ENCODE results near the gene CHRDL2. TPM values are rescaled to one million over a fixed set of nuclear protein-coding genes. Genes with fewer than 3 reads are reported as not detected.
"Not testable (repeated sequence)": the region's sequence is repeated elsewhere in the genome, so short reads cannot be mapped to it uniquely, and the experiment has no call there.

The CHRDL2 gene
- polyA plus RNA-seq, 2 donors, result 1.4 to 2.8 TPM

GRCh38 chr11:74770456-74770855 lies 39.2 kb upstream of the CHRDL2 start:
- Histone ChIP-seq H3K9me3 (ENCODE audit: control insufficient read depth in 2 of 2, insufficient read depth in 1 of 2, low read depth in 1 of 2, low read length in 1 of 2) (no peaks in the 10 kb centered on the region), H3K36me3 (ENCODE audit: control insufficient read depth in 2 of 2, insufficient read depth in 2 of 2, low read length in 1 of 2) (no peaks in the 10 kb centered on the region), H3K27me3 (ENCODE audit: control insufficient read depth in 1 of 2, insufficient read depth in 2 of 2, low read length in 2 of 2) (no peaks in the 10 kb centered on the region), H3K27ac (ENCODE audit: low read depth in 2 of 2, low read length in 1 of 2) (no peak overlapping the region), H3K4me1 (ENCODE audit: control insufficient read depth in 2 of 2, insufficient read depth in 2 of 2, low read length in 1 of 2) (no peaks in the 10 kb centered on the region), H3K4me3 (ENCODE audit: low read depth in 1 of 2, low read length in 2 of 2) (no peak overlapping the region)
- 50 to 69% methylated on average over 5 of the region's 5 CpGs for WGBS, 2 donors

- H3K4me1 ChIP-seq (ENCODE audit: control insufficient read depth in 2 of 2, insufficient read depth in 2 of 2, low read length in 1 of 2), result no peaks in the 10 kb centered on the region
- WGBS, 2 donors, result 68 to 77% methylated on average over 2 of the region's 2 CpGs
- H3K27ac ChIP-seq (ENCODE audit: low read depth in 2 of 2, low read length in 1 of 2), result no peak overlapping the region
These were observed 38.0 kb upstream of the CHRDL2 start for GRCh38 chr11:74769055-74769707.

GRCh38 chr11:74768172-74768651 lies 37.0 kb upstream of the CHRDL2 start:
- H3K27ac ChIP-seq (ENCODE audit: low read depth in 2 of 2, low read length in 1 of 2), result not testable (repeated sequence)

More at GRCh38 chr11:74769055-74769707, 38.0 kb upstream of the CHRDL2 start:
- no peaks in the 10 kb centered on the region for H3K27me3 ChIP-seq (ENCODE audit: control insufficient read depth in 1 of 2, insufficient read depth in 2 of 2, low read length in 2 of 2)
- H3K9me3 ChIP-seq (ENCODE audit: control insufficient read depth in 2 of 2, insufficient read depth in 1 of 2, low read depth in 1 of 2, low read length in 1 of 2), result no peaks in the 10 kb centered on the region
- no peaks in the 10 kb centered on the region for H3K36me3 ChIP-seq (ENCODE audit: control insufficient read depth in 2 of 2, insufficient read depth in 2 of 2, low read length in 1 of 2)
- no peak overlapping the region for H3K4me3 ChIP-seq (ENCODE audit: low read depth in 1 of 2, low read length in 2 of 2)

GRCh38 chr11:74766905-74767304 lies 35.7 kb upstream of the CHRDL2 start:
- Histone ChIP-seq H3K27me3 (ENCODE audit: control insufficient read depth in 1 of 2, insufficient read depth in 2 of 2, low read length in 2 of 2) (no peaks in the 10 kb centered on the region), H3K27ac (ENCODE audit: low read depth in 2 of 2, low read length in 1 of 2) (no peak overlapping the region)

More at GRCh38 chr11:74768172-74768651, 37.0 kb upstream of the CHRDL2 start:
- not testable (repeated sequence) for H3K27me3 ChIP-seq (ENCODE audit: control insufficient read depth in 1 of 2, insufficient read depth in 2 of 2, low read length in 2 of 2); H3K9me3 ChIP-seq (ENCODE audit: control insufficient read depth in 2 of 2, insufficient read depth in 1 of 2, low read depth in 1 of 2, low read length in 1 of 2); H3K36me3 ChIP-seq (ENCODE audit: control insufficient read depth in 2 of 2, insufficient read depth in 2 of 2, low read length in 1 of 2); H3K4me1 ChIP-seq (ENCODE audit: control insufficient read depth in 2 of 2, insufficient read depth in 2 of 2, low read length in 1 of 2); H3K4me3 ChIP-seq (ENCODE audit: low read depth in 1 of 2, low read length in 2 of 2)
- 70% methylated on average over 9 of the region's 9 CpGs for WGBS, 2 donors

GRCh38 chr11:74756571-74756970 lies 25.3 kb upstream of the CHRDL2 start:
- Histone ChIP-seq H3K4me1 (ENCODE audit: control insufficient read depth in 2 of 2, insufficient read depth in 2 of 2, low read length in 1 of 2) (peaks cover 0 to 3% of the 10 kb centered on the region in 2 donors), H3K9me3 (ENCODE audit: control insufficient read depth in 2 of 2, insufficient read depth in 1 of 2, low read depth in 1 of 2, low read length in 1 of 2) (no peaks in the 10 kb centered on the region)
- 81 to 89% methylated on average over 1 of the region's 1 CpG for WGBS, 2 donors

More at GRCh38 chr11:74766905-74767304, 35.7 kb upstream of the CHRDL2 start:
- Histone ChIP-seq H3K4me3 (ENCODE audit: low read depth in 1 of 2, low read length in 2 of 2) (no peak overlapping the region), H3K36me3 (ENCODE audit: control insufficient read depth in 2 of 2, insufficient read depth in 2 of 2, low read length in 1 of 2) (no peaks in the 10 kb centered on the region), H3K9me3 (ENCODE audit: control insufficient read depth in 2 of 2, insufficient read depth in 1 of 2, low read depth in 1 of 2, low read length in 1 of 2) (no peaks in the 10 kb centered on the region), H3K4me1 (ENCODE audit: control insufficient read depth in 2 of 2, insufficient read depth in 2 of 2, low read length in 1 of 2) (no peaks in the 10 kb centered on the region)
- WGBS, 2 donors, result 69 to 85% methylated on average over 1 of the region's 1 CpG

GRCh38 chr11:74755395-74755995 lies 24.3 kb upstream of the CHRDL2 start:
- Histone ChIP-seq H3K27me3 (ENCODE audit: control insufficient read depth in 1 of 2, insufficient read depth in 2 of 2, low read length in 2 of 2) (no peaks in the 10 kb centered on the region), H3K4me1 (ENCODE audit: control insufficient read depth in 2 of 2, insufficient read depth in 2 of 2, low read length in 1 of 2) (peaks cover 0 to 5% of the 10 kb centered on the region in 2 donors), H3K9me3 (ENCODE audit: control insufficient read depth in 2 of 2, insufficient read depth in 1 of 2, low read depth in 1 of 2, low read length in 1 of 2) (no peaks in the 10 kb centered on the region), H3K36me3 (ENCODE audit: control insufficient read depth in 2 of 2, insufficient read depth in 2 of 2, low read length in 1 of 2) (no peaks in the 10 kb centered on the region), H3K4me3 (ENCODE audit: low read depth in 1 of 2, low read length in 2 of 2) (no peak overlapping the region), H3K27ac (ENCODE audit: low read depth in 2 of 2, low read length in 1 of 2) (peak overlapping the region; percentile 41 to 49)
- 44 to 50% methylated on average over 1 of the region's 1 CpG for WGBS, 2 donors

More at GRCh38 chr11:74756571-74756970, 25.3 kb upstream of the CHRDL2 start:
- Histone ChIP-seq H3K27me3 (ENCODE audit: control insufficient read depth in 1 of 2, insufficient read depth in 2 of 2, low read length in 2 of 2) (no peaks in the 10 kb centered on the region), H3K36me3 (ENCODE audit: control insufficient read depth in 2 of 2, insufficient read depth in 2 of 2, low read length in 1 of 2) (no peaks in the 10 kb centered on the region), H3K4me3 (ENCODE audit: low read depth in 1 of 2, low read length in 2 of 2) (no peak overlapping the region), H3K27ac (ENCODE audit: low read depth in 2 of 2, low read length in 1 of 2) (no peak overlapping the region)

GRCh38 chr11:74754507-74755252 lies 23.5 kb upstream of the CHRDL2 start:
- no peaks in the 10 kb centered on the region for H3K27me3 ChIP-seq (ENCODE audit: control insufficient read depth in 1 of 2, insufficient read depth in 2 of 2, low read length in 2 of 2)
- peak overlapping the region; percentile 49 to 71 for H3K27ac ChIP-seq (ENCODE audit: low read depth in 2 of 2, low read length in 1 of 2)
- H3K36me3 ChIP-seq (ENCODE audit: control insufficient read depth in 2 of 2, insufficient read depth in 2 of 2, low read length in 1 of 2), result no peaks in the 10 kb centered on the region
- no peaks in the 10 kb centered on the region for H3K9me3 ChIP-seq (ENCODE audit: control insufficient read depth in 2 of 2, insufficient read depth in 1 of 2, low read depth in 1 of 2, low read length in 1 of 2)
- H3K4me3 ChIP-seq (ENCODE audit: low read depth in 1 of 2, low read length in 2 of 2), result no peak overlapping the region
- H3K4me1 ChIP-seq (ENCODE audit: control insufficient read depth in 2 of 2, insufficient read depth in 2 of 2, low read length in 1 of 2), result peaks cover 0 to 5% of the 10 kb centered on the region in 2 donors
- WGBS, 2 donors, result 58 to 69% methylated on average over 15 of the region's 15 CpGs

- Histone ChIP-seq H3K9me3 (ENCODE audit: control insufficient read depth in 2 of 2, insufficient read depth in 1 of 2, low read depth in 1 of 2, low read length in 1 of 2) (no peaks in the 10 kb centered on the region), H3K27ac (ENCODE audit: low read depth in 2 of 2, low read length in 1 of 2) (no peak overlapping the region), H3K4me3 (ENCODE audit: low read depth in 1 of 2, low read length in 2 of 2) (peak overlapping the region in 1 of 2 donors; percentile 87), H3K27me3 (ENCODE audit: control insufficient read depth in 1 of 2, insufficient read depth in 2 of 2, low read length in 2 of 2) (no peaks in the 10 kb centered on the region), H3K4me1 (ENCODE audit: control insufficient read depth in 2 of 2, insufficient read depth in 2 of 2, low read length in 1 of 2) (peaks cover 0 to 5% of the 10 kb centered on the region in 2 donors), H3K36me3 (ENCODE audit: control insufficient read depth in 2 of 2, insufficient read depth in 2 of 2, low read length in 1 of 2) (no peaks in the 10 kb centered on the region)
- 75 to 79% methylated on average over 2 of the region's 2 CpGs for WGBS, 2 donors
These were observed 20.1 kb upstream of the CHRDL2 start for GRCh38 chr11:74751303-74751702.

- H3K36me3 ChIP-seq (ENCODE audit: control insufficient read depth in 2 of 2, insufficient read depth in 2 of 2, low read length in 1 of 2); H3K4me1 ChIP-seq (ENCODE audit: control insufficient read depth in 2 of 2, insufficient read depth in 2 of 2, low read length in 1 of 2); H3K27me3 ChIP-seq (ENCODE audit: control insufficient read depth in 1 of 2, insufficient read depth in 2 of 2, low read length in 2 of 2); H3K9me3 ChIP-seq (ENCODE audit: control insufficient read depth in 2 of 2, insufficient read depth in 1 of 2, low read depth in 1 of 2, low read length in 1 of 2): not testable (repeated sequence)
- Histone ChIP-seq H3K27ac (ENCODE audit: low read depth in 2 of 2, low read length in 1 of 2) (peak overlapping the region in 1 of 2 donors; percentile 19), H3K4me3 (ENCODE audit: low read depth in 1 of 2, low read length in 2 of 2) (peak overlapping the region; percentile 29 to 87)
- WGBS, 2 donors, result 94 to 98% methylated on average over 14 of the region's 14 CpGs
These were observed 19.4 kb upstream of the CHRDL2 start for GRCh38 chr11:74750598-74750997.
